Upper lobe of left lung (tissue), 4 donors: ENCODE measurements around the gene TFPI2.

Experiments
- CTCF ChIP-seq, 6 experiments: fragments of 450-650 bp in 4 of 6; fragments of 200-600 bp in 2 of 6; sonication (generic) in 2 of 6; IDR thresholded peaks; one replicate each; pipeline ENCODE4 v1.5.1; 2016 to 2019; ENCODE audit warnings: antibody characterized with exemption in 6 of 6
- EP300 ChIP-seq, 4 donors: sonication (generic); formaldehyde crosslinking; IDR thresholded peaks; one replicate each; pipeline ENCODE4 v1.5.1; 2017; ENCODE audit warnings: antibody characterized with exemption in 4 of 4, control low read depth in 2 of 4
- POLR2A ChIP-seq, 4 donors: fragments of 450-650 bp; IDR thresholded peaks; one replicate each; pipeline ENCODE4 v1.5.1; 2016 to 2017; ENCODE audit warnings: antibody characterized with exemption in 4 of 4, mild to moderate bottlenecking in 2 of 4
- POLR2AphosphoS5 ChIP-seq, 2 donors: sonication (generic); formaldehyde crosslinking; IDR thresholded peaks; one replicate each; pipeline ENCODE4 v1.5.1; 2017; ENCODE audit warnings: antibody characterized with exemption in 2 of 2

GRCh38 chr7:93866886-93867285 is 23.7 kb downstream of the TFPI2 start:
- TF ChIP-seq EP300 (IDR thresholded peaks at IDR 0.05), result no peak
- no peak for TF ChIP-seq POLR2AphosphoS5 (IDR thresholded peaks at IDR 0.05)
- no peak for TF ChIP-seq CTCF (IDR thresholded peaks at IDR 0.05)
- no peak for TF ChIP-seq POLR2A (IDR thresholded peaks at IDR 0.05)
